ENCODE results near the gene SHMT1. TPM values are rescaled to one million over a fixed set of nuclear protein-coding genes. Genes with fewer than 3 reads are reported as not detected.
"Not testable (repeated sequence)": the region's sequence is repeated elsewhere in the genome, so short reads cannot be mapped to it uniquely, and the experiment has no call there.

SHMT1 gene
- polyA plus RNA-seq, 2 of the 4 experiments (the other 2 are of a cell fraction): 43.2 to 62.1 TPM

- H3K4me2 ChIP-seq: no peak overlapping the region
- no peaks in the 10 kb centered on the region for H3K9me3 ChIP-seq
- H3K4me3 ChIP-seq: no peak overlapping the region
- TF ChIP-seq USF2 (IDR thresholded peaks at IDR 0.05) (no peak), HMGXB4 (CRISPR knock-in tag; IDR thresholded peaks at IDR 0.05; ENCODE audit: borderline replicate concordance) (no peak), SMC3 (IDR thresholded peaks at IDR 0.05) (no peak), ZSCAN20 (CRISPR knock-in tag; IDR thresholded peaks at IDR 0.05) (no peak), MAFK (IDR thresholded peaks at IDR 0.05; ENCODE audit: partially characterized antibody) (no peak), FOSL2 (IDR thresholded peaks at IDR 0.05) (no peak), FOSL2 (CRISPR knock-in tag; IDR thresholded peaks at IDR 0.05) (no peak), RFX5 (IDR thresholded peaks at IDR 0.05) (no peak)
- H3K27ac ChIP-seq: no peak overlapping the region
- ChIA-PET CTCF (interaction anchor here (1.0 kb wide), 1 partner anchor 20 kb away, joined by 3 read pairs; no protein-coding TSS in a partner anchor), POLR2A (no interaction called here)
- no peak for ATAC-seq
- no peak for DNase-seq (ENCODE audit: low read depth in 1 of 2, low spot score in 1 of 2)
- no peaks in the 10 kb centered on the region for H3K4me1 ChIP-seq
- no peak for FAIRE-seq
- 88% methylated on average over 5 of the region's 5 CpGs for WGBS (ENCODE audit: missing lambda C conversion rate)
Observed at GRCh38 chr17:18344021-18344420, 19.3 kb downstream of the SHMT1 start.

GRCh38 chr17:18339933-18340332, 23.4 kb downstream of the SHMT1 start:
- H3K27ac ChIP-seq: no peak overlapping the region
- H3K4me3 ChIP-seq: no peak overlapping the region
- CTCF ChIA-PET: interaction anchor here (0.8 to 1.7 kb wide), 4 partner anchors 12 to 92 kb away, joined by 3 to 9 read pairs (median 4); no protein-coding TSS in a partner anchor
- no peak for DNase-seq (ENCODE audit: low read depth in 1 of 2, low spot score in 1 of 2)
- no peaks in the 10 kb centered on the region for H3K9me3 ChIP-seq
- POLR2A ChIA-PET: no interaction called here
- no peak for ATAC-seq
- TF ChIP-seq CEBPB (IDR thresholded peaks at IDR 0.05) (no peak), ELK1 (IDR thresholded peaks at IDR 0.05; ENCODE audit: low read depth, low read length) (no peak)
- WGBS (ENCODE audit: missing lambda C conversion rate): 97% methylated on average over 13 of the region's 13 CpGs
- H3K4me2 ChIP-seq: no peak overlapping the region
- FAIRE-seq: no peak
- H3K4me1 ChIP-seq: no peaks in the 10 kb centered on the region

- H3K9me3 ChIP-seq; H3K4me1 ChIP-seq; H3K4me2 ChIP-seq; H3K27ac ChIP-seq; FAIRE-seq; H3K4me3 ChIP-seq; ATAC-seq; CTCF ChIA-PET; POLR2A ChIA-PET; DNase-seq (ENCODE audit: low read depth in 1 of 2, low spot score in 1 of 2): not testable (repeated sequence)
- 100% methylated on average over 6 of the region's 25 CpGs for WGBS (ENCODE audit: missing lambda C conversion rate)
Observed at GRCh38 chr17:18338158-18338557, 25.2 kb downstream of the SHMT1 start.

GRCh38 chr17:18332909-18333489, 30.4 kb downstream of the SHMT1 start:
- CTCF ChIA-PET: interaction anchor here (0.8 to 2.4 kb wide), 4 partner anchors 11 to 147 kb away, joined by 3 to 10 read pairs (median 4); no protein-coding TSS in a partner anchor

More at GRCh38 chr17:18332909-18333489, 30.4 kb downstream of the SHMT1 start:
- DNase-seq (ENCODE audit: low read depth in 1 of 2, low spot score in 1 of 2) (no peak), ATAC-seq (no peak), FAIRE-seq (no peak)
- no peaks in the 10 kb centered on the region for H3K9me3 ChIP-seq
- H3K27ac ChIP-seq: no peak overlapping the region
- no peak overlapping the region for H3K4me2 ChIP-seq
- no peak for TF ChIP-seq SMC3 (IDR thresholded peaks at IDR 0.05)
- TF ChIP-seq CBX2 (IDR thresholded peaks at IDR 0.05; ENCODE audit: borderline replicate concordance, low read depth): no peak
- no peak for TF ChIP-seq BHLHE40 (IDR thresholded peaks at IDR 0.05; ENCODE audit: low read depth, low read length)
- no peak for TF ChIP-seq RAD21 (conservative IDR thresholded peaks at IDR 0.05 in 1 of 2, IDR thresholded peaks at IDR 0.05 in 1 of 2)
- TF ChIP-seq CEBPB (IDR thresholded peaks at IDR 0.05): no peak
- TF ChIP-seq RFX5 (IDR thresholded peaks at IDR 0.05): no peak
- 96% methylated on average over 4 of the region's 4 CpGs for WGBS (ENCODE audit: missing lambda C conversion rate)
- no peaks in the 10 kb centered on the region for H3K4me1 ChIP-seq
- no peak overlapping the region for H3K4me3 ChIP-seq
- POLR2A ChIA-PET: no interaction called here
